Measurements from ENCODE around the gene GABRR2.

The GABRR2 gene

DNA sequence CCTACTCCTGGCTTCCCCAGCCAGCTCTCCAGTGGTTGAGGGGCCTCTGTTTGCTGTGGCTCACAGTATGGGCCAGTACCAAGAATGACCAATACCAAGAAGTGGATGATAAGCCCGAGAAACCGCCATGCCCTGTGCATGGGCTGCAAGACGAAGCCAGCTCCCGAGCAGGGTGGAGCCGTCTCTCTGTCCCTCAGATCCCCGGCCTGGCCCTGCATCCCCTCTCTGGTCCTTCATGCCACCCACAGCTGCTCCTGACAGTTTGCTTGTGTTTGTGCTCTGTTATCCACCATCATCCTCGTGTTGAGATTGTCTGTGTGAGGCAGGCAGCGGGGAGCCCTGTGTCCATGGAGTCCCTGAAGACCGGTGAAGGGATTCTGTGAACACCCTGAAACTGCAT is 36.1 kb downstream of the GABRR2 start:
- 0 out of 2 replicates have a peak, but pooled peaks cover 8% of the 10 kb centered on the region for H3K4me1 ChIP-seq (ENCODE audit: low read length)
- TF ChIP-seq EZH2phosphoT487 (IDR thresholded peaks at IDR 0.05; ENCODE audit: low read length) (no peak), EZH2 (optimal IDR thresholded peaks at IDR 0.05; ENCODE audit: low read depth, low read length) (no peak)
- TF ChIP-seq, protein P1, sequence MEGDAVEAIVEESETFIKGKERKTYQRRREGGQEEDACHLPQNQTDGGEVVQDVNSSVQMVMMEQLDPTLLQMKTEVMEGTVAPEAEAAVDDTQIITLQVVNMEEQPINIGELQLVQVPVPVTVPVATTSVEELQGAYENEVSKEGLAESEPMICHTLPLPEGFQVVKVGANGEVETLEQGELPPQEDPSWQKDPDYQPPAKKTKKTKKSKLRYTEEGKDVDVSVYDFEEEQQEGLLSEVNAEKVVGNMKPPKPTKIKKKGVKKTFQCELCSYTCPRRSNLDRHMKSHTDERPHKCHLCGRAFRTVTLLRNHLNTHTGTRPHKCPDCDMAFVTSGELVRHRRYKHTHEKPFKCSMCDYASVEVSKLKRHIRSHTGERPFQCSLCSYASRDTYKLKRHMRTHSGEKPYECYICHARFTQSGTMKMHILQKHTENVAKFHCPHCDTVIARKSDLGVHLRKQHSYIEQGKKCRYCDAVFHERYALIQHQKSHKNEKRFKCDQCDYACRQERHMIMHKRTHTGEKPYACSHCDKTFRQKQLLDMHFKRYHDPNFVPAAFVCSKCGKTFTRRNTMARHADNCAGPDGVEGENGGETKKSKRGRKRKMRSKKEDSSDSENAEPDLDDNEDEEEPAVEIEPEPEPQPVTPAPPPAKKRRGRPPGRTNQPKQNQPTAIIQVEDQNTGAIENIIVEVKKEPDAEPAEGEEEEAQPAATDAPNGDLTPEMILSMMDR (IDR thresholded peaks at IDR 0.05; ENCODE audit: low read length), result no peak
- no peak overlapping the region for H3K4me2 ChIP-seq (ENCODE audit: low read depth, low read length)
- H3K9ac ChIP-seq (ENCODE audit: low read length), result no peak overlapping the region
- H3K27me3 ChIP-seq (replicated peaks; ENCODE audit: insufficient read depth, low read length), result no peaks in the 10 kb centered on the region
- no peaks in the 10 kb centered on the region for H3K9me3 ChIP-seq (replicated peaks; ENCODE audit: insufficient read depth, low read length)
- no peaks in the 10 kb centered on the region for H3F3A ChIP-seq (ENCODE audit: insufficient read depth, low read length)
- no peak overlapping the region for H3K4me3 ChIP-seq (ENCODE audit: low read length)
- H3K79me2 ChIP-seq (ENCODE audit: low read length), result no peaks in the 10 kb centered on the region
- H4K20me1 ChIP-seq (ENCODE audit: insufficient read depth, low read length), result no peaks in the 10 kb centered on the region
- no peaks in the 10 kb centered on the region for H3K9me2 ChIP-seq (replicated peaks; ENCODE audit: insufficient read depth, low read length)
- no peak overlapping the region for H2AFZ ChIP-seq (ENCODE audit: low read length)
- DNase-seq, result no peak
- no peaks in the 10 kb centered on the region for H3K36me3 ChIP-seq (replicated peaks; ENCODE audit: insufficient read depth, low read length)
- no peak overlapping the region for H3K27ac ChIP-seq (ENCODE audit: low read length)

DNA sequence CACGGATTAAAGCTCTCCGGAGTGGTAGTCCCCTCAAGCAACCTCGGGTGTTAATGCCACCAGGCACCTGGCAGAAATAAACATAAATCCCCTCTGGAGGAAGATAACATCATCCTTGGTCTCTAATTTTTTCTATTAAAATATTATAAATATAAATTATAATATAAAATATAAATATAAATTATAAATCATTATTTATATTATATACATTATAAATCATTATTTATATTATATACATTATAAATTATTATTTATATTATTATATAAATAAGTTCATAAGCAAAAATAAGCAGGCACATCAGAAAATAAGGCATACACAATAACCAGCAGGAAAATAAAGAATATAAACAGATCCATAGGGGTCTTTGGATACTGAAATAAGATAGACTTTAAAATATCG is 39.2 kb downstream of the GABRR2 start:
- Histone ChIP-seq H3K4me3 (ENCODE audit: low read length) (no peak overlapping the region), H3K9me3 (replicated peaks; ENCODE audit: insufficient read depth, low read length) (no peaks in the 10 kb centered on the region), H3K36me3 (replicated peaks; ENCODE audit: insufficient read depth, low read length) (no peaks in the 10 kb centered on the region), H3K4me1 (ENCODE audit: low read length) (peaks cover 25% of the 10 kb centered on the region), H3K4me2 (ENCODE audit: low read depth, low read length) (no peak overlapping the region), H3K9ac (ENCODE audit: low read length) (no peak overlapping the region), H3K9me2 (replicated peaks; ENCODE audit: insufficient read depth, low read length) (no peaks in the 10 kb centered on the region), H3F3A (ENCODE audit: insufficient read depth, low read length) (peaks cover 12% of the 10 kb centered on the region), H4K20me1 (ENCODE audit: insufficient read depth, low read length) (no peaks in the 10 kb centered on the region), H3K79me2 (ENCODE audit: low read length) (no peaks in the 10 kb centered on the region), H2AFZ (ENCODE audit: low read length) (no peak overlapping the region), H3K27me3 (replicated peaks; ENCODE audit: insufficient read depth, low read length) (no peaks in the 10 kb centered on the region), H3K27ac (ENCODE audit: low read length) (no peak overlapping the region)
- no peak for DNase-seq
- TF ChIP-seq EZH2phosphoT487 (IDR thresholded peaks at IDR 0.05; ENCODE audit: low read length), result no peak
- TF ChIP-seq EZH2 (optimal IDR thresholded peaks at IDR 0.05; ENCODE audit: low read depth, low read length), result no peak
- TF ChIP-seq, protein P1 (IDR thresholded peaks at IDR 0.05; ENCODE audit: low read length), result no peak

DNA sequence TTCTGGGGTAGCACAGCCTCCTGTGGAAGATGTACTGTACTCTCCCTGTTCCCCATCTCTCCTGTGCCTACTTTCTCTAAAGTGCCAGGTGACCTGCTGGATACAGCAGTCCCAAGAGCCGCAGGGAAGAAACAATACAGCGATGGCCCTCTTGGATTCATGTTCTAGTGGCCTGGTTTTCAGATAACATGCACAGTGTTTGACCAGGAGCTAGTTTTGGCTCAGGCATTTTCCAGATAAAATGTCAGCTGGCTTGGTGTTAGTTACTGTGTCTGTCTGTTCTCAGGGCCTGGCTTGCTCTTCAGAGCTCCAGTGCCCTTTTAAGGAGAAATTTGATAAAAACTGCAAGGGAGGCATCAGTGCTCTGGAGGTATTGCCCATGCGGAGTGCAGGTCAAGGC is 41.3 kb downstream of the GABRR2 start:
- H3K36me3 ChIP-seq (replicated peaks; ENCODE audit: insufficient read depth, low read length), result no peaks in the 10 kb centered on the region
- H3K27me3 ChIP-seq (replicated peaks; ENCODE audit: insufficient read depth, low read length), result no peaks in the 10 kb centered on the region
- H3K27ac ChIP-seq (ENCODE audit: low read length), result no peak overlapping the region
- H3K4me2 ChIP-seq (ENCODE audit: low read depth, low read length), result no peak overlapping the region
- no peak overlapping the region for H3K4me3 ChIP-seq (ENCODE audit: low read length)
- no peaks in the 10 kb centered on the region for H3K9me2 ChIP-seq (replicated peaks; ENCODE audit: insufficient read depth, low read length)
- H2AFZ ChIP-seq (ENCODE audit: low read length), result no peak overlapping the region
- H3K79me2 ChIP-seq (ENCODE audit: low read length), result no peaks in the 10 kb centered on the region
- H4K20me1 ChIP-seq (ENCODE audit: insufficient read depth, low read length), result no peaks in the 10 kb centered on the region
- H3K9ac ChIP-seq (ENCODE audit: low read length), result no peak overlapping the region
- peaks cover 44% of the 10 kb centered on the region for H3K4me1 ChIP-seq (ENCODE audit: low read length)
- no peak for TF ChIP-seq EZH2phosphoT487 (IDR thresholded peaks at IDR 0.05; ENCODE audit: low read length)
- no peak for TF ChIP-seq EZH2 (optimal IDR thresholded peaks at IDR 0.05; ENCODE audit: low read depth, low read length)
- TF ChIP-seq, protein P1 (IDR thresholded peaks at IDR 0.05; ENCODE audit: low read length), result no peak
- no peaks in the 10 kb centered on the region for H3K9me3 ChIP-seq (replicated peaks; ENCODE audit: insufficient read depth, low read length)
- H3F3A ChIP-seq (ENCODE audit: insufficient read depth, low read length), result peaks cover 20% of the 10 kb centered on the region
- no peak for DNase-seq
